HG02610 (cell line): ENCODE data around the gene TRNT1.
A peak's percentile ranks its signal among the peaks of the same experiment; 100 is the strongest.

Source experiments
- ATAC-seq: cut with Tn5 transposase; IDR thresholded peaks from one replicate; pipeline ENCODE4 v1.9.1; 2021; ENCODE audit warnings: mild to moderate bottlenecking, moderate library complexity; ENCODE audit not compliant: unreplicated experiment

Gene TRNT1

DNA sequence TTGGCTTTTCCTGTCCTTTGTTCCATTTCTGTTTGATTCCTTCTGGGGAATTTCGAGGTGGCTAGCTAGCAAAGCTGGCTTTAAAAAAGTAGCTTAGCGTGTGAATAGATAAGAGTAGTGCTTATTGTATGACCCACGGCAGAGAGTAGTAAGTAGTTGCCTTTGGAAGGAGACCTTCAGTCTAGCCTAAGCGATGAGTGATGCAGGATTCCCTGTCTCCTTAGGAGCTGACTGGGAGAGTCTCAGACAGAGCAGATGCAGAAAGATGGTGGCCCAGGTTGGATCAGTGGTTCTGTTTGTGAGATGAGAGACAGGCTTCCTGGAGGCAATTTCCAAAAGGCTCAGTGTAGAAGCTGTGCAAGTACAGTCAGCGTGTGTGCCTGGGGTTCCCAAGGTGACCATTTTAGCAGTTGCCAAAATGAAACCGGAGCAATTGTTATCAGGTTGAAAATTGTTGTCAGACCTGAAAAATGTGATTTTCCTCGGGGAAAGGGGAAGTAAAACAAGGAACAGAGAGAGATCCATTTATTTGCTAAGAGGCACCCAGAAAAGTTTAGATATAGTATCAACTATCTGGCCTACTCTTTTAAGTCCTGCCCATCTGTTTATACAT, 15.9 kb upstream of the TRNT1 start:
- ATAC-seq = no peak

DNA sequence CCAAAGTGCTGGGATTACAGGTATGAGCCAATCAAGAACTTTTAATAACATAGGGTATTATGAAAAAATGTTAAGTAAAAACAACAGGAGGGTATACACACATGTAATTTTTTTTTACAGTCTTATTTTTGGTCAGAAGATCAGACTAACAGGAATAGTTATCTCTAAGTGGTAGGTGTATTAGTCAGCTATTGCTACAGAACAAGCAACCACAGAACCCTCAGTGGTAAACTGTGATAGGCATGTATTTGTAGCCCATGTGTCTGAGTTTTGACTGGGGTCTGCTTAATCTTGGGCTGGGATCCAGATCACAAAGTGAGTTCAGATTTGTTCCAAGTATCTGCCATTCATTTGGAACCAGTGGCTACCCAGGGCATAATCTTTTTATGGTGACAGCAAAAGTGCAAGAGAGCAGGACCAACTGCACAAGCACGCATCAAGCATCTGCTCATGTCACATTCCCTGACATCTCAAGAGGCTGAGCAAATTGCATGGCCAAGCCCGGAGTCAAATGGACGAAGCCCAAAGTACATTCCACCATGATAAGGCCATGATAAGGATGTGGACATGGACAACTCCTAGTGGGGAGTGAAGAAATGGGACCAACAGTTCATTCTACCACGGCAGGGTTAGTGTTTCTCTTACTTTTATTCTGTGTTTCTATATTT, 13.6 kb upstream of the TRNT1 start:
- ATAC-seq = no peak

DNA sequence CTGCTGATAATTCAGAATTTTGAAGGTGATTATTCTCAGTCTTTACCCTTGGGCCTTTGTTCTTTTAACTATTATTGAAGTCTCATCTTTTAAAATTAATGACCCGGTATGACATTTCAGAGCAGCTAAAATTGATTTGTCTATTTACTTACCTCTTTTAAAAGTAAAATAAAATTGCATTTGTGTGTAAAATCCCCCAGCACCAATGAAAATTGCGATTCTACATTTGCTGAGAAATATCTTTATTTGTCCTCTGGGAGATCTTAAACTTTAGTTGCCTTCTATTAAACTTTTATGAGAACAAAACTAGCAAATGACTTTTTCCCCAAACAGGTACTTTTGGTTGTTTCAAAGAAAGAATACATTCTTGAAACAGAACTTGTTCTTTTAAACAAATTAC, 9.1 kb upstream of the TRNT1 start:
- ATAC-seq = no peak

DNA sequence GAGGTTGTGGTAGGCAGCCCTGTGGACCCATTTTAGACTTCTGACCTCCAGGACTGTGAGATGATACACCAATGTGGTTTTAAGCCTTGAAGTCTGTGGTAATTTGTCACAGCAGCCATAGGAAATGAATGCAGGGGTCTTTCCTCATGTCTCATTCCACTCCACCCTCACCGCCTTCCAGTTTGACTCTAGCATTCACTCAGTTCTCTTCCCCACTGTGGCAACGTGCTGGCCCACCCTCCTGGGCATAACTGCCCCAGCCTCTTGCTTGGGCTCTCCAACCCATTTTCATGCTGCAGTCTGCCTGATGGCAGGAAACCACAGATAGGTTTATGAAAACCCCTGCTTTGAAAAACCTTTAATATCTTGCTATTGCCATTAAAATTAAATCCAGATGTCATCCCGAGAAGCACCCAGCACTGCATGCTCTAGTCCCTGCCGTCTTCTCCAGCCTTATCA, 7.3 kb upstream of the TRNT1 start:
- ATAC-seq = peak; percentile 82

DNA sequence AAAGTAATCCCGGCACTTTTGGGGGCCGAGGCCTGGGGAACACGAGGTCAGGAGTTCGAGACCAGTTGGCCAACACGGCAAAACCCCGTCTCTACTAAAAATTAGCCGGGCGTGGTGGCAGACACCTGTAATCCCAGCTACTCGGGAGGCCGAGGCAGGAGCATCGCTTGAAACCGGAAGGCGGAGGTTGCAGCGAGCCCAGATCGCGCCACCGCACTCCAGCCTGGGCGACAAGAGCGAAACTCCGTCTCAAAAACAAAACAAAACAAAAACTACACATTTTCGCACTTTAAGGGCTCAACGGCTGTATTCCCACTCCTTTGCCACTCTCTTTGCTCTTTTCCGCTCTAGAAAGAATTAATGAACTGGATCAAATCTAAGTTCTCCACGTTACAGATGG, 763 bp upstream of the TRNT1 start:
- no peak for ATAC-seq

DNA sequence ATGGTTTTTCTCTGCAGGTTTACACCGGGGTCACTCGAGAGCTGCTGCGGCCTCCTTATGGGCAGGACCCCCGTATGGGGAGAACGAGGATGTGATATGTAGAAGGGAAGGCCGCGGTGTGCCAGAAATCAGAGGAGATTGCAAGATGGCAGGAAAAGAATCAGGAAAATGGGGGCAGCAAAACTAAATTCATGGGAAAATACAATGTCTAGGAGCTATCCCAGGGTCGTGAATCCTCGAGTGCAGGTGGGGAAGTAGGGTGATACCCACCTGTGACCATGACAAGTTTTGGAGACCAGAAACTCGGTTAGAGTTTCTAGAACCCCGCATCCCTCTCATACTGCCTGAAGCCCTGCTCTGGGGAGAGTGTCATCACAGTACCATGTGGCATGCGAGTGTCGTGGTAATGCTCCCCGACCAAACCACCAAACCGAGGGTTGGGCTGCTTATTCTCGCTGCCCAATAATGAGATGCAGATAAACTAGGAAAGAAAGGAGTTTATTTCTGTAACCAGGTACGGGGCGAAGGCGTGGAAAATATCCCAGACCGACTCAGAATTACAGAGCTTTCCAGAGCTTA, 781 bp downstream of the TRNT1 start:
- ATAC-seq = no peak

DNA sequence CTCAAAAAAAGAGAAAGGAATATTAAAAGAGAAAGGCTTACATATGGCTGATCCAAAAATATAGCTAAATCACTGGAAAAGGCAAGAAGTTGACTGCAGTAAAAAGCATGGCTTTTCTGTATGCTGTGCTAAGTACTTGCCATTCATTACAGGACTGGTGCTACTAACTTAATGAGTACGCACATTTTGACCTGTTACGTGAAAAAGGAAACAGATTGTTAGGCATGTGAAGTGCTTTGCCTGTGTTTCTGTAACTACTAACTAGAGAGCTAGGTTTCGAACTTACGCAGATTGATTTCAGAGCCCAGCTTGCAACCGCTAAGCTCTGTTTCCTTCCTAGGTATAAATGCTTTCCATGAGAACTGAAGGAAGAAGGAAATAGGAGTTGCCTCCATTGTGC, 2.8 kb downstream of the TRNT1 start:
- no peak for ATAC-seq

DNA sequence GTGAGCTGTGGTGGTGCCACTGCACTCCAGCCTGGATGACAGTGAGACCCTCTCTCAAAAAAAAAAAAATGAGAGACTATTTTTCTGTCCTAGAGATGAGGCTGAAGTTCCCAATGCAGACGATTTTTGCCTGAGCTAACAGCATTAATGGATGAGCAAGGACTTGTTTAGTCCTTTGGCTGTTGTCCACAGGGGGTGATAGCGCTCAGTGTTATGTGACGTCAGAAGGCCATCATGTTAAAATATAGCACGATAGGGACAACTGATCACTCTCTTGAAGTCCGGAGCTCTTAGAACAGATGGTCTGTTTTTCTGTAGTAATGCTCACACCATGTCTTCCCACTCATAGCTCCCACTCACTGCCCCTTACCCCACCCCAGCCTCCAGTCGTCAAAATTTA, 6.8 kb downstream of the TRNT1 start:
- ATAC-seq = no peak

DNA sequence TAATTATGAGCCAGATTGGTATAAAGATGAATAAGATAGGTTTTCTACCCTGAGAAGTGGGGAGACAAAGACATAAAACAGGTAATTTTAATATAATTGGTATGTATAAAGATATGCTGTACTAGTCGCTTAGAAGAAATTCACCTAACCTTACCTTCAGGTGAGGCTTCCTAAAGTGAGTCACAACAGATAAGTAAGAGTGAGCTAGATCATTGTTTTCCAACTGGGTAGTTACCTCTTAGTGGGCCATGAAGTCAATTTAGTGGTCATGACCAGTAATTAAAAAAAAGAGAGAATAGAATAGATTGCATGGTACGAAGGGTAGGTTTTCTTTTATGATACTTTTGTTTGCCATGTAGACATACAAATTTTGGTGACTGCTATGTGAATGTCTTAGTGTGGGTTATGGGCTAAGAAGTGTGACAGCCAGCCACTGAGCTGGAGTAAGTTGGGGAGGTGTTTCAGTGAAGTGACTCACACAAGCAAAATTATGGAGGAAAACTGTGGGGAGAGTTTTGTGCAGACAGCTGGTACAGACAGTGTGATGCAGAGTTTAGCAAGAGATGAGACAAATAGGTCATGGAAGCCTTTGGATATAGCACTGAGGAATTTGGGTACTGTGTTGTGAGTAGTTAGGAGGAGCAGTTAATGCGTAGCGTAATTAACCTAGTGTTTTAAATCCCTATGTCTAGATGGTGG, 8.2 kb downstream of the TRNT1 start:
- no peak for ATAC-seq

DNA sequence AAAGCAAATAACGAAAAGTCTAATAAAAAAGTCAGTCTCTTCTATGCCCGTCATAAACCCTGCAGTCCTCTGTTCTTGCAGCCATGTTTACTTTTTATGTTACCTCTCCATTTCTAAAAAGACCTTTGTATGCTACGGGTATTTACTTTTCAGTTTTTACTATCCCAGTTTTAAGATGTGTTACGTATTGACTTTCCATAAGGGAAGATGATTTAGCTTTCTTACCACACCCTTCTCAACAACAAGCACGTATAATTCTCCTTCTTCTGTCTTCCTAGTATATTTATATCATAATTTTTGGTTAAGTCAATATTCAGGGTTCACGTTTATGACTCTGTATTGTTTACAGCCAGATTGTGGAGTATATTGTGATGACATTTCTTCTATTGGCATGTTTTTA, 10.8 kb downstream of the TRNT1 start:
- no peak for ATAC-seq

DNA sequence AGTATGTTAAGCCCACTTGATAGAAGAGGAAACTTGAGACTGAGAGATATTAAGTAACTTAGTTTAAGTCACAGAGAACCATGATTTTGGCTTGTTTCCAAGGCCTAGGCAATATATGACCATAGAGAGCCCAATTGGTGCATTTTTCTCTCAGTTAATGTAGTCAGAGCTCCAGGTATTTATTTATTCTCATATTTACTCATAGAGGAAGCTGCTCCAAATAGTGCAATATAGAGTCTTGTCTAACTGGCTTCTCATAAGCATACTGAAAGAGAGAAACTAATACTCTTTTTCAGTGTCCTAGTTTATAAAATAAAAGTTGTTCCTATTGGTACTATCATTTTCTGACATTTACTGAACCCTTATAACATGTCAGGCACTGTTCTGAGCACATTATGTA, 15.2 kb downstream of the TRNT1 start:
- no peak for ATAC-seq

DNA sequence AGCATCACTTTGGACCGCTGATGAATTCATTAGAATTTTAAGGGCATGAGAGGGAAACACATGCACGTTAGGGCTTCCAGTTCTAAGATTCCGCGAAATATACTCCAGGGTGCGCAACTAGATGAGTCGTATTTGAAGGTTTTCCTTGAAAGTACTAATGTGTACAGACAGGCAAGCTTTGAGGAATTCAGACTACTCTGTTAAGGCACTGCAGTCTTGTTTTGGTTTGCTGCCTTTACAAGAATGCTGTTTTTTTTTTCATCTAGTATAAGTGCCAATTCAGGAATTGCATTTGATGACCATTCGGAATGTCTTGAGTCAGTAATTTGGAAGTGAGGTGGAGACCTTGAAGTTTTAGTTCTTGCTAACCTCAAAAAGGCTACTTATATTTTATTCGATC, 19.1 kb downstream of the TRNT1 start:
- no peak for ATAC-seq

DNA sequence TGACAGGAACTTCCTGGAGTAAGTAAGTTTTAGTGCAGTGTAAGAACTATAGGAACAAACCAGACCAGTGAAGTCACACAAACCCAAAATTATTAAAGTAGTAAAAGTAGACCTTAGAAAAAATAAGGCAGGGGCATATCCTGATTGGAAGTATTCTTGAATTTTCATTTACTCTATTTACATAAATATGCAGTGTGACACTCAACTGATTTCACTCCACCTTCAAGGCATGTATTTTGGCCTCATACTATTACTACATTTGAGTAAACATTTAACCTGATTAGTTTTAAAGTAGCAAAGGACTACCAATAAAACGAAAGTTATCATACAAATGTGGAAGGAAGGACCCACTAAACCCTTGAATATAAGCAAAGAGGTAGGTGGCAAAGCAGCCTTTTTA, 22.8 kb downstream of the TRNT1 start:
- ATAC-seq = no peak

DNA sequence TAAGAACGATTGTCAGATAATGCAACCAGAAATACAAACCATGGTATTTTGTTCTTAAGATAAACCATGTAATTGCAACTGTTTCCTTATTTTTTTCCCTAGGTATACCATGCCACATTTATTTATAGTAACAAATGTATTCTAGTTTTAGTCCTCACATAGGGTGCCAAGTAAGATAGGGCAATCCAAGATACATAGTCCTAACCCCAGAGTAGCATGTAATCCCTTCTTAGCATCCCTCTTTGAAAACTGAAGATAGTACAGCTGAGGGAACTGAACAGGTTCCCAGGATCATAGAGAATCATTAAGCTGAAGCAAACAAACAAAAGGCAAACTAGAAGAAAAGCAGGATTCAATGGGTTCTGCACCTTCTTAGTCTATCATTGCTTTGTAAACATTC, 24.8 kb downstream of the TRNT1 start:
- no peak for ATAC-seq

DNA sequence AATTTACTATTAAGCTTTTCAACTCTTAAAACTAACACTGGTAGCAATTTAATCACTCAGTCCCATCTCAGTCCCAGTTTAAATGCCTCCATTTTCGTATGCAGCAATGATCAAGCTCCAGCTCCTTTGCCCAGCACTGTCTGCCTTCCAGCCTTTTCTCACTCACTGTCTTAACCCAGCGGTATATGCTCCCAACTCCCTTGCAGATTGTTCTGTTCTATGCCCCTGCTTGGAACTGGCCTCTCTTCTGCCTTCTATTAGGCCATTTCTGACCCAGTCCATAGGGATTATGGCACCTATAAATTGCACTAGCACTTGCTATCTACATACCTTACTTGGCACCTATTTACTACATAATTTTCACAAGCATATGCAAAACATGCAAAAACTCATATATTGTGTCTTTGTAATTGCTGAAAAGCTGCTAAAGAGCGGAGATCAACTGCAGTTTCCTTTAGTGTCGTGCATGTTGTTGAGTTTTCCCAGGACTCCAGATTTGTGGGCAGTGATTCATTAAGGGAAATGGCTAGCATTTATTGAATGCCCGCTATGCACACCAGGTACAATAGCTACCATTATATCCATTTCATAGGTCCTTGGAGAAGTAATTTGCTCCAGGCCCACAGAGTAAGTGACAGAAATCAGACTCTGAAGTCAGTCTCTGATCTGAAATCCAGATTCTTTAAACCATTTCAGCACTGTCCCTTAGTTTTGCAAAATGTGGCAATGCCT, 28.3 kb downstream of the TRNT1 start:
- ATAC-seq = no peak

DNA sequence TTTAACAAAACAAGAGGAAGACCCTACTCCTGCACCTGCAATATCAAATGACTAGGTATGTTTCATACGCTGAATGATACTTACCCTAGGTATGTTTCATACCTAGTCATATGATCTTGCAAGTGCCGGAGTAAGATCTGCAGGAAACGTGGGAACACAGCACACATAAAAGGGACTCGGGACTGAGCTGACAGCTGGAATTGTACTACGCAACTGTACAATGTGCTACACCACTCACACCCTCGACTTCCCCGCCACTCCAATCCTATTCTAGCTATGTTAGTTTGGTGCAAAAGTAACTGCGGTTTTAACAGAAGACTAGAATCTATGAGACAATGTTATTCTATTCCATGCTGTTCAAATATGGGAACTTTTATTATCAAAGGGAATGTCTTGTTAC, 30.7 kb downstream of the TRNT1 start:
- no peak for ATAC-seq

DNA sequence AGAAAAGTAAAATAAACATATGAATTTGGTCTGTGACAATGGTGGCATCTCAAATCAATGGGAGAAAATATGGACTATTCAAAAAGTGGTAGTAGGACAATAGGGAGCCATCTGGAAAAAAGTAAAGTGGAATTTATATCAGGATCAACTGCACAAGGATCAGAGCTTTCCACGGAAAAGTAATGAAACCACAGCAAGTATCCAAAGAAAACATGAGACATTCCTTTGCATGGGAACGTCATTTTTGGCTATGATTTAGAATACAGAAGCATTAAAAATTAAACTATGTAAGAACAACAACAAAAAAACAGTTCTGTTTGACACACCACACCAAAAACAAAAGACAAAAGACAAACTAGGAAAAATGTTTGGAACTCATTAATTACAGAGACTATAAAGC, 34.1 kb downstream of the TRNT1 start:
- no peak for ATAC-seq

DNA sequence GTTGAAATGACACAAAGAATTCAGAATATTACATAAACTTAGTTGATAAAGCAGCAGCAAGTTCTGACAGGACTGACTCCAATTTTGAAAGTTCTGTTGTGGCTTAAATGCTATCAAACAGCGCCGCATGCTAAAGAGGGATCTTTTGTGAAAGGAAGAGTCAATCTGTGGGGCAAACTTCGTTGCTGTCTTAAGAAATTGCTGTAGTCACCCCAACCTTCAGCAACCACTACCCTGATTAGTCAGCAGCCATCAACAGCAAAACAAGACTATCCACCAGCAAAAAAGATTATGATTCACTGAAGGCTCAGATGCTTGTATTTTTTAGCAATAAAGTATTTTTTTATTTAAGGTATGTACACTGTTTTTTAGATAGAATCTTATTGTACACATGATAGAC, 38.5 kb downstream of the TRNT1 start:
- no peak for ATAC-seq

DNA sequence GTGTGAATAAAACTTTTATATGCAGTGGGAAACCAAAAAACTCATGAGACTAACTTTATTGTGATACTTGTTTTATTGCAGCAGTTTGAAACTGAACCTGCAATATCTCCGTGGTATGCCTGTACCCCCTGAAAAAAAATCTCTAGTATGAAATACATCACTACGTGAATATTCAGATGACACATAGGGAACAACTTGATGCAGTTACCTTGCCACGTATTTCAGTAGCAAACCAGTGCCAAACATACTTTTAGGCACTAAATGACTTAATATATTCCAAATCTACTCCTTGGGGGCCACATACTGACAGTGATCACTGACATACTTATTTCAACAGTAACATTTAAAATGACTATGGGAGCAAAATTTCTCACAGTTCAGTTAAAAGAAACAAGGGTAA, 38.9 kb downstream of the TRNT1 start:
- no peak for ATAC-seq

DNA sequence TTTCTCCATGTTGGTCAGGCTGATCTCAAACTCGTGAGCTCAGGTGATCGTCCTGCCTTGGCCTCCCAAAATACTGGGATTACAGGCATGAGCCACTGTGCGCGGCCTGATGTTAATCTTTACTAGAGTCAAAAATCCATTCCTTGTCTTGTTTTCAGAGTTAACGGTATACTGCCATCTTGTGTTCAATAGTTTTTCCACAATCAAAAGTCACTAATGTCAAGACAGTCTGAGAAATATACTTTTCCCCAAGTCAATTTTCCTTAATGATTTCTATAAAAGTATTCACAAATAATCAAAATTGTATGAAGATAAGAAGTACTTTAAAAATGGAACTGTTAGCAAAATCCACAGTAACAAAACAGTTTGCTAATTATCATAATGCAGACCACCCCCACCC, 44.3 kb downstream of the TRNT1 start:
- no peak for ATAC-seq

DNA sequence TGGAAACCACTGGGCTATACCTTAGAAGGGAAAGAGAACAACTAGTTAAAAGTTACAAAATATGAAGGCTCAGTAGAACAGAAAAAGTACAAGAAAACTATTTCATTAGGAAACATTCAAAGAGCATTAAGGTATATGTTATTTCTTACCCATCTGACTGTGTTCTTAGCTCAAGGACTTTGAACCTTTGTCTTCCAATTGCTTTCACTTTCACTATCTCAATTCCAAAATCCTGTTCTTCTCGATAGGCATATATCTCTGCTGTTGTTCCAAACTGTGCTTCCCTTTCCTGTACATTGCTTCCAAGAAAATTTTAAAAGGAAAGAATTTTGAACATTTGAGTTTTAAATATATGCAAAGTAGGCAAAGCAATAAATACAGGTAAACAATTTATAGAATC, 45.9 kb downstream of the TRNT1 start:
- ATAC-seq = no peak
